ENCODE measurements around the gene TRAPPC12.

DNA sequence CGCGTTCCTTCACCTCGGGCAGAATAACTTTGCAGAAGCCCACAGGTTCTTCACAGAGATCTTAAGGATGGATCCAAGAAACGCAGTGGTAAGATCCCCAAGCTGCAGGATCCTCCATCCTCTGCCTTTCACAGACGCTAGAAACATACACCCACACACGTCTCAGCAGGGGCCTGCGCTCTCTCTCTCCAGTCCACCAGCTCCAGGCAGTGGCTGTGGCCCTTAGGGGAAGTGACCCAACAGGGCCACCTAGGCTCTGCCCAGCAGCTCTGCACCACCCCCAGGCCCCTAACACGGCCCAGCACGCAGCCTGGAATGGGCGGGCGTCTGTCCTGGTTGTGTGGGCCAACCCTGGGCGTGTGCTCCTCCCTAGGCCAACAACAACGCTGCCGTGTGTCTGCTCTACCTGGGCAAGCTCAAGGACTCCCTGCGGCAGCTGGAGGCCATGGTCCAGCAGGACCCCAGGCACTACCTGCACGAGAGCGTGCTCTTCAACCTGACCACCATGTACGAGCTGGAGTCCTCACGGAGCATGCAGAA, 99.4 kb downstream of the TRAPPC12 start:
- no peak for TF ChIP-seq POLR2AphosphoS5 (IDR thresholded peaks at IDR 0.05)
- TF ChIP-seq, protein P1, sequence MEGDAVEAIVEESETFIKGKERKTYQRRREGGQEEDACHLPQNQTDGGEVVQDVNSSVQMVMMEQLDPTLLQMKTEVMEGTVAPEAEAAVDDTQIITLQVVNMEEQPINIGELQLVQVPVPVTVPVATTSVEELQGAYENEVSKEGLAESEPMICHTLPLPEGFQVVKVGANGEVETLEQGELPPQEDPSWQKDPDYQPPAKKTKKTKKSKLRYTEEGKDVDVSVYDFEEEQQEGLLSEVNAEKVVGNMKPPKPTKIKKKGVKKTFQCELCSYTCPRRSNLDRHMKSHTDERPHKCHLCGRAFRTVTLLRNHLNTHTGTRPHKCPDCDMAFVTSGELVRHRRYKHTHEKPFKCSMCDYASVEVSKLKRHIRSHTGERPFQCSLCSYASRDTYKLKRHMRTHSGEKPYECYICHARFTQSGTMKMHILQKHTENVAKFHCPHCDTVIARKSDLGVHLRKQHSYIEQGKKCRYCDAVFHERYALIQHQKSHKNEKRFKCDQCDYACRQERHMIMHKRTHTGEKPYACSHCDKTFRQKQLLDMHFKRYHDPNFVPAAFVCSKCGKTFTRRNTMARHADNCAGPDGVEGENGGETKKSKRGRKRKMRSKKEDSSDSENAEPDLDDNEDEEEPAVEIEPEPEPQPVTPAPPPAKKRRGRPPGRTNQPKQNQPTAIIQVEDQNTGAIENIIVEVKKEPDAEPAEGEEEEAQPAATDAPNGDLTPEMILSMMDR (IDR thresholded peaks at IDR 0.05): no peak

All from transverse colon (tissue), 4 donors.